ENCODE results near the gene WBP2NL. TPM values are rescaled to one million over a fixed set of nuclear protein-coding genes. Genes with fewer than 3 reads are reported as not detected.
A peak's percentile ranks its signal among the peaks of the same experiment; 100 is the strongest.

WBP2NL gene
- total and polyA plus RNA-seq, 2 of the 8 experiments (the other 6 are each of a cell fraction or from before 2014, with no cell fraction given), result not detected

- Histone ChIP-seq H2BK20ac (ENCODE audit: low read length) (no peak overlapping the region), H2BK12ac (ENCODE audit: low read depth, low read length) (peak overlapping the region; percentile 94; the same call in 1 of the 2 replicates), H3K79me2 (ENCODE audit: control insufficient read depth in 1 of 2, insufficient read depth in 2 of 2, low read length in 2 of 2) (no peaks in the 10 kb centered on the region), H4K5ac (ENCODE audit: insufficient read length, low read depth, low read length) (no peak overlapping the region), H3K4me1 (replicated peaks in 1 of 4; ENCODE audit: control insufficient read depth in 3 of 4, insufficient read depth in 4 of 4, low read length in 3 of 4) (peaks cover 2 to 32% (median 18%) of the 10 kb centered on the region in 4 experiments), H3K56ac (replicated peaks; ENCODE audit: insufficient read length, low read depth, low read length) (peak overlapping the region; percentile 74), H3K23me2 (ENCODE audit: low read depth, low read length) (peaks cover 8% of the 10 kb centered on the region; the same call in 1 of the 2 replicates), H2AFZ (ENCODE audit: low read length) (peak overlapping the region; percentile 62), H3K4me3 (ENCODE audit: extremely low read depth in 1 of 4, insufficient read depth in 2 of 4, low read depth in 3 of 4, low read length in 4 of 4) (peak overlapping the region; percentile 36 to 71 (median 62)), H4K20me1 (replicated peaks in 1 of 2; ENCODE audit: control insufficient read depth in 1 of 2, insufficient read depth in 2 of 2, low read length in 2 of 2) (no peaks in the 10 kb centered on the region), H3K23ac (ENCODE audit: insufficient read length) (no peak overlapping the region), H2BK5ac (ENCODE audit: low read depth, low read length) (peak overlapping the region; percentile 78; the same call in 1 of the 2 replicates), H2AK5ac (ENCODE audit: low read depth, low read length) (no peak overlapping the region), H3K14ac (ENCODE audit: insufficient read length) (no peak overlapping the region), H4K91ac (replicated peaks; ENCODE audit: insufficient read length, low read length) (peak overlapping the region; percentile 8), H4K8ac (ENCODE audit: extremely low read depth, insufficient read depth, low read length) (peak overlapping the region; percentile 83), H3K4me2 (ENCODE audit: insufficient read depth in 1 of 2, low read depth in 2 of 2, low read length in 2 of 2) (peak overlapping the region; percentile 90 to 99), H3K36me3 (ENCODE audit: control insufficient read depth in 2 of 4, insufficient read depth in 4 of 4, low read length in 3 of 4) (no peaks in the 10 kb centered on the region; a peak in 2 of 8 replicates), H3K18ac (ENCODE audit: extremely low read depth, low read length) (peak overlapping the region; percentile 87), H3K27me3 (replicated peaks in 1 of 4; ENCODE audit: control insufficient read depth in 3 of 4, extremely low read depth in 1 of 4, insufficient read depth in 3 of 4, low read length in 3 of 4) (peaks cover 0 to 9% (median 4%) of the 10 kb centered on the region in 4 experiments; a peak in 2 of 7 replicates), H3K79me1 (ENCODE audit: low read depth, low read length) (no peaks in the 10 kb centered on the region), H3K9ac (replicated peaks in 1 of 4; ENCODE audit: extremely low read depth in 1 of 4, low read depth in 3 of 4, low read length in 3 of 4) (peak overlapping the region in 3 of 4 experiments; percentile 45 to 57 (median 49); a peak in 5 of 7 replicates), H2BK15ac (ENCODE audit: low read length) (peak overlapping the region; percentile 97; the same call in 1 of the 2 replicates), H3K9me3 (ENCODE audit: insufficient read depth in 2 of 2, low read depth in 1 of 2, low read length in 1 of 2) (no peaks in the 10 kb centered on the region), H3K27ac (ENCODE audit: low read depth, low read length) (peak overlapping the region; percentile 16; the same call in 1 of the 2 replicates), H3K4ac (replicated peaks; ENCODE audit: insufficient read length, low read depth, low read length) (no peak overlapping the region), H2BK120ac (replicated peaks; ENCODE audit: low read depth, low read length) (no peak overlapping the region)
- WGBS, 2 experiments (ENCODE audit: extremely low coverage in 1 of 2, insufficient coverage in 1 of 2, insufficient read length in 1 of 2, insufficient replicate concordance in 2 of 2, low coverage in 1 of 2, low lambda C conversion rate in 2 of 2, missing lambda C conversion rate in 1 of 2), result 31% methylated on average over 18 of the region's 19 CpGs; no CpG with 5 or more reads in 1 of the 2 experiments
- TF ChIP-seq GTF2F1 (IDR thresholded peaks at IDR 0.05; ENCODE audit: borderline replicate concordance, low read depth, low read length), result no peak
- peak; percentile 23; the same call in 1 of the 2 replicates for TF ChIP-seq MAX (IDR thresholded peaks at IDR 0.05)
- FAIRE-seq, result no peak
- no peak for DNase-seq (ENCODE audit: low read depth in 1 of 2, low spot score in 2 of 2)
- CTCF ChIA-PET (ENCODE audit: partially characterized antibody), result interaction anchor here (1.0 to 1.6 kb wide), 5 partner anchors 9 to 104 kb away, joined by 3 to 10 read pairs (median 4); partner anchors contain the start of gene NDUFA6
- POLR2A ChIA-PET (ENCODE audit: partially characterized antibody), result interaction anchor here (0.9 to 3.8 kb wide), 4 partner anchors 9 to 75 kb away, joined by 3 to 24 read pairs (median 10); partner anchors contain the start of genes NDUFA6 and SMDT1
These were observed 71.4 kb downstream of the WBP2NL start for GRCh38 chr22:42069801-42070516.

Measured in H1 (cell line).